BE2C (cell line): ENCODE results near the gene ANKRD44.

Experiments
- DNase-seq: peaks from one replicate; pipeline ENCODE4 v3.0.0-alpha.2; 2020
- H3K27me3 ChIP-seq: fragments of 250-450 bp; sonication (Bioruptor Pico); 2 replicates; pipeline ENCODE4 v1.5.1; 2020; ENCODE audit warnings: mild to moderate bottlenecking
- H3K36me3 ChIP-seq: fragments of 250-450 bp; sonication (Bioruptor Pico); 2 replicates; pipeline ENCODE4 v1.5.1; 2020; ENCODE audit warnings: mild to moderate bottlenecking
- H3K4me1 ChIP-seq: fragments of 250-450 bp; sonication (Bioruptor Pico); 2 replicates; pipeline ENCODE4 v1.5.1; 2020
- H3K4me3 ChIP-seq: 2 replicates; pipeline ENCODE4 v1.5.1; 2011; ENCODE audit warnings: low read depth, low read length
- H3K9me3 ChIP-seq: fragments of 250-450 bp; sonication (Bioruptor Pico); 2 replicates; pipeline ENCODE4 v1.5.1; 2020
- CTCF ChIP-seq: IDR thresholded peaks from 2 replicates; pipeline ENCODE4 v1.5.1; 2012; ENCODE audit warnings: mild to moderate bottlenecking, low read depth, low read length

ANKRD44 gene

GRCh38 chr2:197201874-197202273, 108.7 kb downstream of the ANKRD44 start:
- H3K36me3 ChIP-seq: no peaks in the 10 kb centered on the region
- H3K4me3 ChIP-seq: no peak overlapping the region
- peaks cover 8% of the 10 kb centered on the region; the same call in 1 of the 2 replicates for H3K4me1 ChIP-seq
- no peak for TF ChIP-seq CTCF
- no peaks in the 10 kb centered on the region for H3K9me3 ChIP-seq
- H3K27me3 ChIP-seq: no peaks in the 10 kb centered on the region
- DNase-seq: no peak

- no peak overlapping the region for H3K4me3 ChIP-seq
- DNase-seq: no peak
- no peaks in the 10 kb centered on the region for H3K9me3 ChIP-seq
- peaks cover 4% of the 10 kb centered on the region; the same call in 1 of the 2 replicates for H3K4me1 ChIP-seq
- no peak for TF ChIP-seq CTCF
- no peaks in the 10 kb centered on the region for H3K27me3 ChIP-seq
- no peaks in the 10 kb centered on the region for H3K36me3 ChIP-seq
Observed at GRCh38 chr2:197200762-197201058, 109.9 kb downstream of the ANKRD44 start.

- no peak for DNase-seq
- Histone ChIP-seq H3K27me3 (no peaks in the 10 kb centered on the region), H3K36me3 (no peaks in the 10 kb centered on the region), H3K9me3 (no peaks in the 10 kb centered on the region), H3K4me3 (no peak overlapping the region), H3K4me1 (peaks cover 4% of the 10 kb centered on the region; the same call in 1 of the 2 replicates)
- TF ChIP-seq CTCF: no peak
Observed at GRCh38 chr2:197200051-197200761, 110.4 kb downstream of the ANKRD44 start.

GRCh38 chr2:197198890-197199289, 111.7 kb downstream of the ANKRD44 start:
- no peaks in the 10 kb centered on the region for H3K36me3 ChIP-seq
- no peak for TF ChIP-seq CTCF
- peak; percentile 80 for DNase-seq
- H3K4me3 ChIP-seq: peak overlapping the region; percentile 55
- no peaks in the 10 kb centered on the region for H3K9me3 ChIP-seq
- no peaks in the 10 kb centered on the region for H3K27me3 ChIP-seq
- H3K4me1 ChIP-seq: peaks cover 4% of the 10 kb centered on the region; the same call in 1 of the 2 replicates

- no peaks in the 10 kb centered on the region for H3K36me3 ChIP-seq
- no peak for TF ChIP-seq CTCF
- no peaks in the 10 kb centered on the region for H3K9me3 ChIP-seq
- peaks cover 4% of the 10 kb centered on the region; the same call in 1 of the 2 replicates for H3K4me1 ChIP-seq
- no peak for DNase-seq
- H3K4me3 ChIP-seq: no peak overlapping the region
- H3K27me3 ChIP-seq: no peaks in the 10 kb centered on the region
Observed at GRCh38 chr2:197197895-197198311, 112.7 kb downstream of the ANKRD44 start.

- Histone ChIP-seq H3K36me3 (no peaks in the 10 kb centered on the region), H3K27me3 (no peaks in the 10 kb centered on the region), H3K9me3 (no peaks in the 10 kb centered on the region), H3K4me1 (peaks cover 4% of the 10 kb centered on the region; the same call in 1 of the 2 replicates), H3K4me3 (no peak overlapping the region)
- no peak for DNase-seq
- TF ChIP-seq CTCF: no peak
Observed at GRCh38 chr2:197196541-197197180, 113.9 kb downstream of the ANKRD44 start.
